HG03565 (cell line): ENCODE results near the gene AKAP13.

Experiments
- ATAC-seq: cut with Tn5 transposase; IDR thresholded peaks from one replicate; pipeline ENCODE4 v1.9.1; 2021; ENCODE audit warnings: mild to moderate bottlenecking, moderate library complexity; ENCODE audit not compliant: unreplicated experiment

The AKAP13 gene

GRCh38 chr15:85771781-85772445, 391.5 kb downstream of the AKAP13 start:
- ATAC-seq, result no peak

- ATAC-seq, result no peak
These were observed 392.3 kb downstream of the AKAP13 start for GRCh38 chr15:85772668-85773067.

- no peak for ATAC-seq
These were observed 392.8 kb downstream of the AKAP13 start for GRCh38 chr15:85773249-85773648.

- no peak for ATAC-seq
These were observed 393.6 kb downstream of the AKAP13 start for GRCh38 chr15:85773970-85774369.

GRCh38 chr15:85777250-85778106, 397.1 kb downstream of the AKAP13 start:
- ATAC-seq, result no peak

GRCh38 chr15:85778107-85778776, 397.8 kb downstream of the AKAP13 start:
- no peak for ATAC-seq

- no peak for ATAC-seq
These were observed 398.8 kb downstream of the AKAP13 start for GRCh38 chr15:85779249-85779648.

GRCh38 chr15:85780225-85780985, 400.0 kb downstream of the AKAP13 start:
- ATAC-seq, result no peak

GRCh38 chr15:85781099-85781498, 400.7 kb downstream of the AKAP13 start:
- no peak for ATAC-seq

- no peak for ATAC-seq
These were observed 401.7 kb downstream of the AKAP13 start for GRCh38 chr15:85782064-85782463.

GRCh38 chr15:85785887-85786780, 405.7 kb downstream of the AKAP13 start:
- no peak for ATAC-seq

GRCh38 chr15:85786781-85787114, 406.3 kb downstream of the AKAP13 start:
- ATAC-seq, result no peak

- no peak for ATAC-seq
These were observed 408.5 kb downstream of the AKAP13 start for GRCh38 chr15:85788771-85789495.

- no peak for ATAC-seq
These were observed 409.1 kb downstream of the AKAP13 start for GRCh38 chr15:85789496-85789875.

- no peak for ATAC-seq
These were observed 411.8 kb downstream of the AKAP13 start for GRCh38 chr15:85792102-85792731.

GRCh38 chr15:85792912-85793590, 412.6 kb downstream of the AKAP13 start:
- no peak for ATAC-seq

GRCh38 chr15:85793641-85794597, 413.5 kb downstream of the AKAP13 start:
- ATAC-seq, result peak; percentile 22
